HL-60/S4 treated with retinoic acid at 250 ng/mL for 4 days and 3 days (cell line): ENCODE measurements around the gene RHOU.
"Not testable (repeated sequence)": the region's sequence is repeated elsewhere in the genome, so short reads cannot be mapped to it uniquely, and the experiment has no call there.

Source experiments
- in situ Hi-C: fragments of 300-500 bp; cut with MboI; formaldehyde crosslinking; loops from 2 replicates; pipeline ENCODE4 v1.7.0; 2022; ENCODE audit warnings: low sequenced_read_pairs

RHOU gene

DNA sequence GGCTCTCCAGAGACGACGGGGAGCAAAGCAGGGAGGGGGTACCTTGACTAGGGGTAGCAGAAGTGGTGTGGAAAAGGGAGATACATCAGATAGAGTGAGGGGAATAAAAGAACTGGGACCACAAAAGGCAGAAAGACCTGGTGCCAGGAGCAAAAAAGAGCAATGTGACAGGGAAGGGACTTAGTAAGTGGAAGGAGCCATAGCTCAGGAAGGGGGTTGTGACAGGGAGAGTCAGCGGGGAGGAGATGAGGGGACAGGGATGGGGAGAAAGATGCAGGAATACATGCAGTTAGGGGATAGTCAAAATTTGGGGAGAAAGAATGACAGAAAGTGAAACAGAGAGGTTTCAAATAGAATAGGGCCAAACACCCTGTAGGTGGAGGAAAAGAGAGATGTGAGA, 20.5 kb downstream of the RHOU start:
- in situ Hi-C loops = no loop called here

DNA sequence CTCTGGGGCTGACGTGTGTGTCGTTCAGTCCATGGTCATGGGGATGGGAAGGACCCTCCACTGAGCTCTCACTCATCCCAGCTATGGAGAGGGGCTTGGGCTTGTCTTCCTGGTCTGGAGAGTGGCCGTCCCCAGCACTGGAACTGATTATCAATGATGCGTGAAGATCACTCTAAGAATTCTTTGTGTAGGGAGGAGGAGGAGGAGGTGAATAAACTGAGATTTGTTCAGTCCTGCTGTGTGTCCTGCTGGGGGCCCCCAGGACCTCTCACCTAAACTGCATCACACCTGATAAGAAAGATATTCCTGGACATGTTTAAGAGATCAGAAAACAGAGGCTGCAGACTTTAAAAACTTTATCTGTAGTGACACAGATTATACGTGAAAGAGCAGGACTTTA, 21.2 kb downstream of the RHOU start:
- in situ Hi-C loops = no loop called here

DNA sequence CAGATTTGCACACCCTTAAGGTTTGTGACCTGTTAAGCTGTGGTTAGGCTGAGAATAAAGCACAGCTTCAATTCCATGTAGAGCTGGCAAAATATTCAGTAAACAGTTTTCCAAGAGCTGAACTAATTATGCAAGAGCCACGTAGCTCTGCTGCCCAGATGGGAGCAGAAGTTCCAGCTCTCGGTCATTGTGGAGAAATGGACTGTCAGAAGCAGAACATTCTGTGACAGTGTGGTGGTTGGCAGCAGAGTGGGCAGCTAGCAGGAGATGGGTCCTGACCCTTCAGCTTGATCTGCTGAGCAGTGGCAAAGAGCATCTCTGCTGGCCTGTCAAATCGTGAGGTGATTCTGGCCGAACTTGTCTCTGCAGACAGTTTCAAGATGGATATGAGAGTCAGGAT, 23.2 kb downstream of the RHOU start:
- in situ Hi-C loops = no loop called here

DNA sequence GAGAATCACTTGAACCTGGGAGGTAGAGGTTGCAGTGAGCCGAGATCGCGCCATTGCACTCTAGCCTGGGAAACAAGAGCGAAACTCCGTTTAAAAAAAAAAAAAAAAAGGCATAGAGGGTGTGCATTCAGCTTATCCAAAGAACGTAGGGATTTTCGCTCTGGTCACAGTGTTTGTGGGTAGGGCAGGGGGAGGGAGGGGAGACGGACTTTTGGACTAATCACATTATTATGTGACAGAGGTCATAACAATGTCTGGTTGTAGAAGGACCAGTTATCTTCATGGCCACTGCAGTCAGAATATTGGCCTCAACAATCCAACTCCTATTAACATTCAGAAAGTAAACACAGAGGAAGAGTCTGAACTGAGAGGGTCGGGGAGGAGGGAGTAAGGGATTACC, 25.7 kb downstream of the RHOU start:
- in situ Hi-C loops = no loop called here

DNA sequence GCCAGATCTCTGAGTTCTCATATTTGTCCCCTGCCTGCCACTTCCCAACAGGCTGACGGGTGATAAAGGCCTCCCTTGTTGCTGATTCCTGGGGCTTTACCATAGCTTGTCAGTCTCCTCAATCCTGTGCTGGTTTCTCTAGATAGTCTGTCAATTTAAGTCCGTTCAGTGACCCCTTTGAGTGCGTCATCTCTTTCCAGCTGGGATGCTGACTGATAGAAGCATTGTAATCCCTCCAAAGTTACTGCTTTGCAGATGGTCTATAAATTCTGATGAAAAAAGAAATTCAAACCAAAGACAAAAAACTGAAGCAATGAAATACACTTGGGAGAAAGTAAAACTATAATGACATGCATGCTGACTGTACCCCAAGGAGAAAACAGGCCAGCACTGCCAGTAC, 28.3 kb downstream of the RHOU start:
- in situ Hi-C loops = no loop called here

DNA sequence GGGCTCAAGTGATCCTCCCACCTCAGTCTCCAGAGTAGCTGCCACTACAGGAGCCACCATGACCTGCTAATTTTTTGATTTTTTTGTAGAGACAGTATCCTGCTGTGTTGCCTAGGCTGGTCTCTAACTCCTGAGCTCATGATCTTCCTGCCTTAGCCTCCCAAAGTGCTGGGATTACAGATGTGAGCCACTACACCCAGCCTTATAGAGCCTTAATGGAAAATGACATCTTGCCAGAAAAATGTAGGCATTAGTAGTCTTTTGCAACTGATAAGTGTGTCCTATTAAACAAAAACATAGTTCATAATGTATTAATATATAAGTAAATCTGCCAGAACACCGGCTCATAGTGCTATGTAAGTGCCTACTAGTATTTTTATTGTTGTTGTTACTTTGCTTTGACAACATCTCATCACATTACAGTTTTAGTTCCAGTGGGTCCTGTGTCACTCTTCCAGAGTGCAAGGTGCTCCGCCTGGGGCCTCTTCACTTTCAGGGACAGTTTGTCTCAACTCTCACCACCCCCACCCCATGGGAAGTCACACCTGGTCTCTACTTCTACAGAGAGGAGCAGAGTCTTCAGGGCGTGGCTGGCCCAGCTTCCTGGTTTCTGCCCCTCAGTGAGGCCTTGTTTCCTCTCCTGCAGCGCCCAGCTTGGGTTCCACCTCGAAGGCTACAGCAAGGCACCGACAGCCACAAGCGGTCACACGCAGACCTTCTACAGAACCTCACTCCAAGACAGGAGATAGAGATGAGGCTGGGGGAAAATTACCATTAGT, 30.1 kb downstream of the RHOU start:
- in situ Hi-C loops = no loop called here

DNA sequence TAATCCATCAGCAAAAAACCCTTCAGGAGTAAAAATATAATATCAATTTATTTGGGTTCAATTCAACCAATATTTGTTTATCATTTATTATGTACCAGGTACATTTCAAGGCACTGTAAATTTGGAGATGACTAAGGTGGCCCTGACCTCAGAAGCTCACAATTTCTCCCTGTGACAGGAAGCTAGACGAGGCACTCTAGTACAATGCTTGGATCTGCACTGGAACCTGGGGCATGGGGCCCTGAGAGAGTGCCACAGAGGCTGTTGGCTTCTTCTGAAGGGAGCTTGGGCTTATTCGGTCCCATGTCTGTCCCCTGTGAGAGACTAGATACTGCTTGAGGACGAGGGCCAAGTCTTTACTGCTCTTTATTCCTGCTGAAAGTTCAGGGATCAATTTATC, 31.5 kb downstream of the RHOU start:
- in situ Hi-C loops = no loop called here

DNA sequence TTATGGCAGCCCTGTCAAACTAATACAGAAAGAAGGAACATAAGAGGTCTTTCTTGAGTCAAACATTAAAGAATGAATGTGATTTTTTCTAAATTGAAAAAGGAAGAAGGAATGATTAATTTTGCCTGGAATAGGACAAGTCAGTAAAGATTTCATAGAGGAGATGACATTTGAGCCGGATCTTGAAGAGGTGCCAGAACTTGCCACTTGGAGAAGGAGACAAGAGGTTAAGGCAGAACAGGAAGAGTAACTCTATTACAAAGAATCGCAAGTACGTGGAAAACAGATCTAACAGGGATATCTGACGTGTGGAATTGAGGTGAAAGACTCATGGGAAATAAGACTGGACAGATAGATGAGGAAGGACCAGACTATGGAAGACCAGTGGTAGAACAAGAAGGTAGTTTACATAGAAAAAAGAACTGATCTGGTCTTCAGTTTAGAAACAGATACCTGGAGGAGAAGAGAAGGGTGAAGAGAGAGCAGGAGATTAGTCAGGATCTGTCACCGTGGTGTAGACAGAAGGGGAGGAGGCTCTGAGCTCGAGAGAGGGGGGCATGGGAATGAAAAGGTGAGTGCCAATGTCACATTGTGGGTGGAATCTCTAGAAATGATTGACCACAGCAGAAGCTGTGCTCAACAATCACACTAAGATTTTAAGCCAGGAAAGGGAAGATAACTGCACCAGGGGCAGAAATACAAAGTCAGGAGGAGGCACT, 32.5 kb downstream of the RHOU start:
- in situ Hi-C loops = no loop called here

DNA sequence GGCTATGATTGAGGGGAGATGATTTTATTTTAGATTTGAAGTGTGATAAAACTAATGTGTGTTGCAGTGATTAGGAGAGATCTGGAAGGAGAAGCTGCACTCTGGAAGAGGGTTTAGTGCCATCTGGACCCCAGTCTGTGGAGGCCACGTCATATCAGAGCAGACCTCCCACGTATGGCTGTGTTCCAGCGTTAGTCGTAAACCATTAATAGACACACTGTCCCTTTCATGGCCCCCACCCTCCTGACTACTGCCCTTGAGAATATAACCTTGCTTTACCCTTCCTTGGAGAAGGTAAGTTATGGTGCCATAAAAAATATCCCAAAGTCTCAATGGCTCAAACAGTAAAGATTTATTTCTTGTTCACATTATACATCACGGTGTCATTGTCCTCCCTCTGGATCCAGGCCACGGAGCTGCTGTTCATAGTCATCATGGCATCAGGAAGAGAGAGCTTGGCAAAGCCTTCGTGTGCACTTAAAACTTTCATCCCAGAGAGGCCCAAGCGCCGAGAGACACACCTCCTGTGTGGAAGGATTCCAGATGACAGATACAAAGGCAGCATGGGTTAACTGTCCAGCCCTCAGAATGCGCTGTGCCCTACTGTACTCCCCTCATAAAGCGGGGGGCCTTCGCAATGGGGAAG, 33.2 kb downstream of the RHOU start:
- in situ Hi-C loops = no loop called here

DNA sequence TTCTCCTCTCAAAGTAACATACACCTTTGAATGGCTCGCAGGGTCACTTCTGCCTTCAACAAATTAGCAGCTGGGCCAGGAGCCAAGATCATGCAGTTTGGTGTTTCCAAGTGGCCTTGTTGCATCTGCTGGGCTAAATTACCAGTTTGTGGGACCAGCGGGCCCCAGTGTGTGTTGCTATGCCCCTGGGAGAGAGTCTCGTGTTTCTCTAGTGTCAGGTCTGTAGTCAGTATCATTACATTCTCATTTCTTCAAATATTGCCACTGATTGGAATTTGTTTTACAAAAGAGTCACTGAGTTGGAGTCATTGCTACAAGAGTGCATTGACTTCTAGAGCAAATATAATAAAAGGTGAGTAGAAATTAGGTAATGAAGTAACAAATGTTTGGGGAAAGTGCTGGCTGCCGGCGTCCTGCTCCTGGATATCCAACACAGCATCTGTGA, 35.5 kb downstream of the RHOU start:
- in situ Hi-C loops = no loop called here

DNA sequence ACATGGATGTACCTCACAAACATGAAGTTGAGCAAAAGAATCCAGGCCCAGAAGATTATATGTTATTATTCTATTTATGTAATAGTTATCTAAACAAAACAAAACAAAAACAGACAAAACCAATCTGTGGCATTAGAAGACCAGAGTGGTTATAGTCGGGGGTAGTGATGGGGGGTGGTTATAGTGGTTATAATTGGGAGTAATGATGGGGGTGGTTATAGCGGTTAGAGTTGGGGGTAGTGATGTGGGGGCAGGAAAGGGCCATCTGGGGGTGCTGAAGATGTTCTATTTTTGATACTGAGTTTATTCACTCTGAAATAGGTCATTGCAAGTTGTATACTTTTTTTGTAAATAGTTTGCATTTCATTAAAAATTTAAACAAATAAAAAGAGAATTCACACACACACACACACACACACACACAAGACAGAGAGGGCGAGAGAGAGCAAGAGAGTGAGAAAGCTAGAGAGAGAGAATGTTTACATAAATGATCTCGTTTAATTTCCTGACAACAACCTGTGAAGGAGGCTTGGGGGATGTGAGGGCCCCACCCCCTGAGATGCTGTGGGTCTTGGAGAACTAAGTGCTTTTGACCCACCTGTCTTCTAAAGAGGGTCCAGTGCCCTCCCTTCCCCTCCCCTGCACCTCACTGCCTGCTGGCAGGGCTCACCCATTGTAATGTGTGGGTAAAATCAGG, 37.4 kb downstream of the RHOU start:
- in situ Hi-C loops = no loop called here

DNA sequence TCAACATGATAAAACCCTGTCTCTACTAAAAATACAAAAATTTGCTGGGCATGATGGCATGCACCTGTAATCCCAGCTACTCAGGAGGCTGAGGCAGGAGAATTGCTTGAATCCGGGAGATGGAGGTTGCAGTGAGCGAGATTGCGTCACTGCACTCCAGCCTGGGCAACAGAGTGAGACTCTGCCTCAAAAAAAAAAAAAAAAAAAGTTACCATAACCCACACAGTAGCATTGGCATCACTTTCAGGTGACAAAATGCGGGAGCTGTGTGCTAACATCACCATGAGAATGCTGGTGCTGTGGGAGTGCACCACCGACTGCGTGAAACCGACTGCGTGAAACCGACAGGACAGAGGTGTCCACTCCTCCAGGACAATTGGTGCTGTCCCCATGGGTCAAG, 40.7 kb downstream of the RHOU start:
- in situ Hi-C loops = not testable (repeated sequence)

DNA sequence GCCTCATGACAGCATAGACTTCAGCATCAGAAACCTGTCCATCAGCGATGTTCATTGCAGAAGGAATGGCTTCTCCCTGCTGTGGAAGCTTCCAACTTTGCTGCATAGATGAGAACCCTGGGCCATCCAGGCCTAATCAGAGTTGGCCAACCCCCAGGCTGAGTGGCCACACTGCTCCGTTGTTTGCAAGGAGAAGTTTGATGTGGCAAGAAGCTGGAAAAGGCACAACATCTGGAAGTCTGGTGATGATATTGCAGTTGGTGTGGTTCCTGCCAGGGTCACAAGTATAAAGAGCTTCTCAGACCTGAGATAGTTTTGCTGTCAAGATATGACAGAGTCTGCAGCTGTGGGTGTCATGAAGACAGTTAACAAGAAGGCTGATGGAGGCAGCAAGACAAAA, 41.2 kb downstream of the RHOU start:
- in situ Hi-C loops = no loop called here

DNA sequence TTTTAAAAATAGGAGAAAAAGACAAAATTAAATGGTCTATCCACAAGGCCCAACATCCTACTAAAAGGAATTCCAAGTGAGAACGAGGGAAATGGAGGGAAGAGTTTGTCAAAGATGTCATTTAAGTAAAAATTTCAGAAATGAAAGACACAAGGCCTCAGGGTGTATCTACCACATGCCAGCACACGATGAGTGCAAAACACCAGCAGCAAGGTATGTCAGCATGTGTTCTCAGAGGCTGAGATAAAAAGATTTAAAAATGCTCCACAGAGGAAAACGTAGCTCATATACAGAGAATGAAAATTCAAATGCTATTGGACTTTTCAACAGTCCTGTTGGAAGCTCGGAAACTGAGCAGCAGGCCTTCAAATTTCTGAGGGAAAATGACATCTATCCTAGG, 42.0 kb downstream of the RHOU start:
- in situ Hi-C loops = no loop called here

DNA sequence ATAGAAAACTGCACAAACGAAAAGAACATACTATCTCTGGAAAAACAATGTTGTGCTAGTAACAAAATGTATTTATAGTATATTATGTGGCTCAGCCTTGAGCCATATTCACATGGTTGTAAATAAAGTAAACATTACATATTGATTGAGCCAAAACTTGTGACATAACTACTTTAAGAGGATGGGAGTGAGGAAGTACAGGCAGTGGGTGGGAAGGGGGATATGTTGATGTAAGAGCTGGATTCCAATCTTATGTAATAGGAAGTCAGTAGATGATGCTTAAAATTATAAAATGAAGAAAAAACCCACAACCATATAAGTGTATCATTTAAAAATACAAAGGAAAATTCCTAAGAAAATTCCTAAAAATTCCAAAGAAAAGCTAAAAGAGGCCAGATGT, 42.7 kb downstream of the RHOU start:
- in situ Hi-C loops = no loop called here

DNA sequence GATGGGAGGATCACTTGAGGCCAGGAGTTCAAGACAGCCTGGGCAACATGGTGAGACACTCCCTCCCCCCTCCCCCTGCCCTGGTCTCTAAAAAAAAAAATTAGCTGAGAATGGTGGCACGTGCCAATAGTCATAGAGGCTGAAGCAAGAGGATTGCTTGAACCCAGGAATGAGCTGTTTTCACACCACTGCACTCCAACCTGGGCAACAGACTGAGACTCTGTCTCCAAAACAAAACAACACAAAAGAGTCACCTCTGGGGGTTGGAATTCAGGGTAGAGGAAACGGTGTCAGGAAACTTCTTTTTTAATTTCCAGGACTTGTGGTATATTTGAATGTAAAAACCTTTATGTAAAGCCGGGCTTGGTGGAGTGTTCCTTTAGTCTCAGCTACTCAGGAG, 43.2 kb downstream of the RHOU start:
- in situ Hi-C loops = no loop called here

DNA sequence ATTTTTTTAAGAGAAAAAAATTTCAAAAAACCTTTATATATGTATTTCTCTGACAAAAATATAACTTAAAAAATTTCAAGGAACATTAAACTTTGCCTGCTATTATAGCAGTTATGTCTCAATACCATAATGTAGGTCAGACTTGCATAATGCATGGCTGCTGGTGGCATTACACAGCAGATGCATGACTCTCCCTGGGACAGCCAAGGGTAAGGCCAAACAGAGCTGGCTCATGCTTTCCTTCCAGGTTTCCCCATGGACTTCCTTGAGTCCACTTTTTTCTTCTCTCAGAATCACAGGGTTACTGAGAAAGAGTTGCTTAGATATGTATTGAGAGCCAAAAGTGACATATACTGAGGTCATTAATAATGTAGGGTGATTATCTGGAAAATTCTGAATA, 43.7 kb downstream of the RHOU start:
- in situ Hi-C loops = no loop called here

DNA sequence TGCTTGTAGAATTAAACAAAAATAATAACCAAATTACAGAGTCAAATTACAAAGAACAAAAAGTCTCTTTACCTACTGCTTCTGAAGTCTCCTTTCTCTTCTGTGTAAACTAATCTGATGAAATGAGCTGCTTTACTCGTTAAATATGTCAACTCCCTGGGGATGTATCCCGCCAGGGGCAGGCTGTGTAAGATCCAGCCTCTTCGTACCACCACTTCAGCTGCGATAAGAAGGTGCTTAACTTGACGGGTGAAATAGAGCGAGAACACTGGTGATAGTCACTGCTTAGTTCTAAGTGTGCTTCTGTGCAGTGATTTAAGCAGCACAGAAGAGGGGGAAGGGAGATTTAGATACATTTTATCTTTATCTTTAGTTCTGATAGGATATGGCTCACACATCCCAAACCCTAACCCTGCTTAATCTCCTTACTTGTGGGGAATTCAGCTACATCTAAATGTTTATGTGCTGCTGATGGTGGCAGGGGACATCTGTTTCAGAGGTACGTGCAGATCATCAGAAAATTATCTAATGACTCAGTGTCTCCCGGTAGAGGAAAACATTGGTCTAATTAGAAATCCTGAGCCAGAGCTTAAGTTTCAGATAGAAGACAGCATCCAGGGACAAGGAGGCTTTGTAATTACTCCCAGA, 46.0 kb downstream of the RHOU start:
- in situ Hi-C loops = no loop called here

DNA sequence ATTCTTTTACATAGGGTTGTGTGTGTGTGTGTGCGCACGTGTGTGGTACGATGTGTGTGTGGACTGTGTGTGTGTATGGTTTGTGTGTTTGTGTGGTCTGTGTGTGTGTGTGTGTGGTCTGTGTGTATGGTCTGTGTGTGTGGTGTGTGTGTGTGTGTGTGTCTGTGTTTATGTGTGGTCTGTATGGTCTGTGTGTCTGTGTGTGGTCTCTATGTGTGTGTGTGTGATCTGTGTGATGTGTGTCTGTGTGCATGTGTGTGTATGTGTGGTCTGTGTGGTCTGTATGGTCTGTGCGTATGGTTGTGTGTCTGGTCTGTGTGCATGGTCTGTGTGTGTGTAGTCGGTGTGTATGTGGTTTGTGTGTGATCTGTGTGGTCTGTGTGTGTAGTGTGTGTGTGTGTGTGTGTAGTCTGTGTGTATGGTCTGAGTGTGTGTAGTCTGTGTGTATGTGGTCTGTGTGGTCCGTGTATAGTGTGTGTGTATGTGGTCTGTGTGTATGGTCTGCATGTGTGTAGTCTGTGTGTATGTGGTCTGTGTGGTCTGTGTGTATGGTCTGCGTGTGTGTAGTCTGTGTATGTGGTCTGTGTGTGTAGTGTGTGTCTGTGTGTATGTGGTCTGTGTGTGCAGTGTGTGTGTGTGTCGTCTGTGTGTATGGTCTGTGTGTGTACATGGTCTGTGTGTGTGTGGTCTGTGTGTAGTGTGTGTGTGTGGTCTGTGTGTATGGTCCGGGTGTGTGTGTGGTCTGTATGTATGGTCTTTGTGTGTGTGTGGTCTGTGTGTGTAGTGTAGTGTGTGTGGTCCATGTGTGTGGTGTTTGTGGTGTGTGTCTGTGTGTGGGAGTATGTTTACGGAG, 46.8 kb downstream of the RHOU start:
- in situ Hi-C loops = no loop called here
